NAMALWA (cell line): Measurements from ENCODE around the gene ENO2.

Experiments
- DNase-seq: peaks from one replicate; pipeline ENCODE4 v3.0.0-alpha.2; 2015; ENCODE audit warnings: low spot score

The ENO2 gene

GRCh38 chr12:6948873-6949594 lies 34.7 kb downstream of the ENO2 start:
- peak; percentile 51 for DNase-seq

- peak; percentile 72 for DNase-seq
Observed at GRCh38 chr12:6950401-6950801, 36.0 kb downstream of the ENO2 start.

- peak; percentile 73 for DNase-seq
Observed at GRCh38 chr12:6950811-6951540, 36.6 kb downstream of the ENO2 start, which contains the start of gene PTPN6. Gene PTPN6 (plus strand): TSS chr12:6951356. CDS start chr12:6951513, 157 bp downstream.

- no peak for DNase-seq
Observed at GRCh38 chr12:6951551-6952120, 37.3 kb downstream of the ENO2 start.

- no peak for DNase-seq
Observed at GRCh38 chr12:6952121-6952862, 37.9 kb downstream of the ENO2 start.

GRCh38 chr12:6952863-6953441 lies 38.6 kb downstream of the ENO2 start:
- DNase-seq, result no peak

- peak; percentile 90 for DNase-seq
Observed at GRCh38 chr12:6953442-6954315, 39.3 kb downstream of the ENO2 start.

GRCh38 chr12:6954316-6955107 lies 40.1 kb downstream of the ENO2 start:
- DNase-seq, result no peak

- DNase-seq, result no peak
Observed at GRCh38 chr12:6955108-6956020, 41.0 kb downstream of the ENO2 start.

GRCh38 chr12:6956021-6956727 lies 41.8 kb downstream of the ENO2 start:
- DNase-seq, result no peak

- no peak for DNase-seq
Observed at GRCh38 chr12:6957151-6957701, 42.8 kb downstream of the ENO2 start.

- no peak for DNase-seq
Observed at GRCh38 chr12:6957741-6958608, 43.6 kb downstream of the ENO2 start.

- DNase-seq, result no peak
Observed at GRCh38 chr12:6958609-6959057, 44.3 kb downstream of the ENO2 start.

- peak; percentile 89 for DNase-seq
Observed at GRCh38 chr12:6959058-6959804, 44.9 kb downstream of the ENO2 start.

GRCh38 chr12:6959805-6960592 lies 45.6 kb downstream of the ENO2 start:
- DNase-seq, result no peak
